HK-2 (cell line): ENCODE data around the gene ADAMTS4.

Experiments used
- DNase-seq: peaks from one replicate; pipeline ENCODE4 v3.0.0-alpha.2; 2018; ENCODE audit not compliant: unreplicated experiment

ADAMTS4 gene

DNA sequence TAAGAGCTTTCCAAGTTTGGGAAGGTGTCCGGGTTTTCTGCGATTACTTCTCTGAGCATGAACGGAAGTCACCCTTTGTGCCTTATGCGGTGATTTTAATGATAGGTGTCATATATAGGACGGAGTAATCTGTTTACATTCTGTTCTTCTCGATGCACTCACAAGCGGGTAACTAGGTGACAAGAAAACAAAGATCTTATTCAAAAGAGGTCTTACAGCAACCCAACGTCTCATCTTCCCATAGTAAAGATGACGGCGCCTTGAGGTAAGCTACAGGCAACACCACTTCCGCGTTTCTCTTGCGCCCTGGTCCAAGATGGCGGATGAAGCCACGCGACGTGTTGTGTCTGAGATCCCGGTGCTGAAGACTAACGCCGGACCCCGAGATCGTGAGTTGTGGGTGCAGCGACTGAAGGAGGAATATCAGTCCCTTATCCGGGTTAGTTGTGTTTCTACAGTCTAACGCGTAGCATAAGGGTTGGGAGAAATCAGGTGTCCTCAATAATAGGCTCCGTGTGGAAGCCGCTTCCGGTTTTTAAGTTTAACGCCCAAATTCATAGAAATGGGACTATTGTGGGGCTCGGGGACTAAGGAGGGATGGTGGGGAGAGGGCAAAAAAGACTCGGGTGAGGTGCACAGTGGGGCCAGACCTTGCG, 45.0 kb downstream of the ADAMTS4 start, which contains the start of gene UFC1:
Gene UFC1, plus strand, starts transcription at position 297 of the 656 bp plus-strand sequence. Its CDS starts 20 bp downstream, at position 317.
- DNase-seq, result peak; percentile 78

DNA sequence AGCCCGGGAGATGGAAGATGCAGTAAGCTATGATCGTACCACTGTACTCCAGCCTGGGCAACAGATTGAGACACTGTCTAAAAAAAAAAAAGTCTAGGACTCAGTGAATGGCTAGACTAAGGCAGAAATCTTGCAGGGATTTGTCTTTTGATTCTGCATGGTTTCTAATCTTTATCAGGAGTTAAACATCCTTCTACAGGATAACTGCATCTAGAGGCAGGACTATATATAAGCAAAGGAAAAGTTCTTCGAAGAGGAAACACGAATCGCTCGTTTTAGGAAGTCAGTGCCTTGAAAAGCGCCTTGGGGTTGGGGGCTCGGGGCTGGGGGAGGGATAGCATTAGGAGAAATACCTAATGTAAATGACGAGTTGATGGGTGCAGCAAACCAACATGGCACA, 45.7 kb downstream of the ADAMTS4 start:
- DNase-seq, result no peak

DNA sequence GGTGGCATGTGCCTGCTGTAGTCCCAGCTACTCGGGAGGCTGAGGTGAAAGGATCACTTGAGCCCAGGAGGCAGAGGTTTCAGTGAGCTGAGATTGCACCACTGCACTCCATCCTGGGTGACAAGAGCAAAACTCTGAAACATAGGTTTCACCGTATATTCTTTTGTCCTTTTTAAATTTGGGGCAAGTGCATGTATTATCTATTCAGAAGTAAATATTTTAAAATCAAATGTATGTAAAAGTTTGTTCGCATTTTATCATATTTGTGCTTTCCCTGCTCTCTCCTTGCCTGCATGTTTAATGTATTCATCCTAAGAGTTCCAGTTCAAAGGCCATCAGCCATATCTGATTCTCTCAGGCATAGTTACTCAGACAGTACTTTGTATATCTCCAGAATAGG, 53.0 kb downstream of the ADAMTS4 start:
- no peak for DNase-seq

DNA sequence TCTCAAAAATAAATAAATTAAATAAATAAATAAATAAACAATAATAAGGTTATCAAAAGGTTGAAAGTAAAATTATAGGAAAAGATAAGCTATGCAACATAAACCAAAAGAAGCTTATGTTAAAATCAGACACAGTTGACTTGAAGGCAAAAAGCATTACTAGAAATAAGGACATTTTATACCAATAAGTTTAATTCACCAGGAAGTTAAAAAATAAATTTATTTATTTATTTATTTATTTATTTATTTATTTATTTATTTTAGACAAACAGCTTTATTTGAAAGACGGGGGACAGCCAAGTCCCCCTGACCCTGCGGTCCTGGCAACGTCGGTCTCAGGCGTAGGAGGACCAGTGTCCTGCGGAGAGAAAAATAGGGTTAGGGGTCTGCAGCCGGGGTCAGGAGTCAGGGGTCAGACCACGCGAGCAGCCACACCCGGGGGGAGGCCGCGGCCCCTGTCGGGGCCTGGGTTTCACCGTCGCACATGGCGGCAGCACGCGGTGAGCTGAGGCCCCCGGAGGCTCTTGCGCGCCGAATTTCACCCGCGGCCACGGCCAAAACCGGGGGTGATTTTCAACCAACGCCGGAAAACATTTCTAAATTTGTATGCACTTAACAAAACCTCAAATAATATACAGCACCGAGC, 58.0 kb downstream of the ADAMTS4 start:
- no peak for DNase-seq

DNA sequence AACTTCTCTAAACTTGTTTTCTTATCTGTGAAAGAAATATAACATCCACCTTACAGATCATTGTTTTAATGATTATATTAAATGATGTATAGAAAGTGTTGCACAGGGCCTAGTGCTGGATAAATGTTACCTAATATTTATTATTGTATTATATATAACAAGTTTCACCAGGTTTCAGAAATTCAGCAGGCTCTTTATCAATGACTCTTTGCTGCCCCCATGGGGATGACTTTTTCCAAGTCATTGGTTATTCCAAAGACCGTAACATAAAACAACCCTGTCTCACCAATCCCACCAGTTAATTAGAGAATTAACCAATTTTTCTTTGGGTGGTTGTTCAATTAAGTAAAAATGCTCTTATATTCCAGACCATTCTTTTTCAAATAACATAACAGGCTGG, 59.1 kb downstream of the ADAMTS4 start:
- DNase-seq, result no peak

DNA sequence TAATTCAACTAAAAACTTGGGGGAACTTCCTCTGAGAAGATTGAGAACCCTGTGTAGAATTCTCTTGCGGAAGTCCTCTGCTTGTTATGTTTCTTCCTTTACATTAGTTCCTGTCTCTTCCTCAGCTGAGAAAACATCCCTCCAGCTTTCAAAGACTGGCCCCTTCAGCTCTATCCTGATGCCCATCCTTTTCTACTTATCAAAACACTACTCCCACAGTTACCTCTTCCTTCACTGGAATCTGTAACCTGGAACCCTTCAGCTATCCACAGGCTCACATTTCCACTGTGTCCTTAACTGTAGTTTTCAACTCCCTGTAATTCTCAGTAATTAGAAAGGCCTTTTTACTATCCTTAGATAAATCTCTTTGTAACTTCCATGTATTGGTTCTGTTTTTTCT, 60.4 kb downstream of the ADAMTS4 start:
- no peak for DNase-seq

DNA sequence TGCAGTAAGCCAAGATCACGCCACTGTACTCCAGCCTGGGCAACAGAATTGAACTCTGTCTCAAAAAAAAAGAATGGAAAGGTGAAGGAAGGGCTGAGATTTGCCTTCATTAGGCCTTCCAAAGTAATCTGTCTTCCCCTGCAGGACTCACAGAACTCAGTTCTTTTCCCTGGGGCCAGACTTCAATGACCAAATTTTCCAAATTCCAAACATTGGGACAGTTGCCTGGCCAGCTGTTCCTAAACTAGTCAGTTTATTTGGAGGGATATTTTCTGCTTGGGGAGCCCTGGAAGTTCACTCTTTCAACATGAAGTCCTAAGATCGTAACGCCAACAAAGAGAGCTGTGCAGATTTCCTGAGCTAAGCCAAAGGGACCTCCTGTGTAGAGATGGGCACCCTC, 61.0 kb downstream of the ADAMTS4 start:
- DNase-seq, result no peak
